ENCODE results near the gene IL19.

GRCh38 chr1:206786212-206786886, 15.8 kb downstream of the IL19 start:
- no peak for TF ChIP-seq CTCF (IDR thresholded peaks at IDR 0.05; ENCODE audit: extremely low read depth in 1 of 2, insufficient read depth in 1 of 2, low read depth in 1 of 2, low read length in 2 of 2)
- TF ChIP-seq POLR2A (IDR thresholded peaks at IDR 0.05; ENCODE audit: low read depth, low read length) = no peak
- no peak for TF ChIP-seq GATA2 (IDR thresholded peaks at IDR 0.05; ENCODE audit: insufficient read depth, insufficient read length, low read depth, low read length)
- no peak for TF ChIP-seq EZH2 (IDR thresholded peaks at IDR 0.05; ENCODE audit: borderline replicate concordance, low read depth, low read length, severe bottlenecking)
- no peak for TF ChIP-seq MAX (IDR thresholded peaks at IDR 0.05; ENCODE audit: insufficient read depth, insufficient read length)
- no peak for TF ChIP-seq POLR2AphosphoS5 (IDR thresholded peaks at IDR 0.05; ENCODE audit: insufficient read depth, low read depth, low read length)
- TF ChIP-seq JUN (IDR thresholded peaks at IDR 0.05; ENCODE audit: borderline replicate concordance, insufficient read depth, insufficient read length, low read depth) = no peak
- no peak for TF ChIP-seq MYC (IDR thresholded peaks at IDR 0.05; ENCODE audit: low read depth, low read length)

Data from endothelial cell of umbilical vein (primary cell).